H1 (cell line): ENCODE results near the gene SLC12A8. TPM values are rescaled to one million over a fixed set of nuclear protein-coding genes. Genes with fewer than 3 reads are reported as not detected.
A peak's percentile ranks its signal among the peaks of the same experiment; 100 is the strongest.

Experiments
- CTCF ChIA-PET: fragments of 300-600 bp; sonication (Branson Sonifier 250); formaldehyde crosslinking; loops from one replicate; lab custom pipeline; 2021; ENCODE audit not compliant: partially characterized antibody; lab: Charles Lee
- POLR2A ChIA-PET: fragments of 300-600 bp; sonication (Branson Sonifier 250); formaldehyde crosslinking; loops from one replicate; lab custom pipeline; 2021; ENCODE audit warnings: inconsistent platforms; ENCODE audit not compliant: partially characterized antibody; lab: Charles Lee
- DNase-seq, 2 experiments: peaks; one replicate each; pipeline versions ENCODE4 v3.0.0 to v3.0.0-alpha.2; 2010 to 2022; ENCODE audit warnings: low spot score in 2 of 2, low read depth in 1 of 2, mixed read lengths in 1 of 2
- FAIRE-seq: peaks from 2 replicates; lab custom pipeline; 2011; peaks lifted over from hg19 to GRCh38; lab: Jason Lieb, UNC
- H2AFZ ChIP-seq: 2 replicates; pipeline ENCODE4 v1.8.1; 2012; ENCODE audit warnings: low read length, inconsistent platforms
- H2AK5ac ChIP-seq: 2 replicates; pipeline ENCODE4 v1.6.1; 2013; ENCODE audit warnings: low read depth, low read length
- H2BK120ac ChIP-seq: replicated peaks from 2 replicates; pipeline ENCODE3; 2013; ENCODE audit warnings: low read depth, low read length, inconsistent platforms
- H2BK12ac ChIP-seq: 2 replicates; pipeline ENCODE4 v1.6.1; 2013; ENCODE audit warnings: low read depth, low read length
- H2BK15ac ChIP-seq: 2 replicates; pipeline ENCODE4 v1.6.1; 2013; ENCODE audit warnings: low read length
- H2BK20ac ChIP-seq: 2 replicates; pipeline ENCODE4 v1.6.1; 2013; ENCODE audit warnings: low read length
- H2BK5ac ChIP-seq: 2 replicates; pipeline ENCODE4 v1.6.1; 2013; ENCODE audit warnings: low read depth, low read length
- H3K14ac ChIP-seq: 2 replicates; pipeline ENCODE4 v1.6.1; 2013; ENCODE audit warnings: inconsistent platforms; ENCODE audit not compliant: insufficient read length
- H3K18ac ChIP-seq: 2 replicates; pipeline ENCODE4 v1.6.1; 2013; ENCODE audit warnings: low read length; ENCODE audit errors: extremely low read depth
- H3K23ac ChIP-seq: 2 replicates; pipeline ENCODE4 v1.6.1; 2013; ENCODE audit warnings: inconsistent platforms; ENCODE audit not compliant: insufficient read length
- H3K23me2 ChIP-seq: 2 replicates; pipeline ENCODE4 v1.6.1; 2013; ENCODE audit warnings: low read depth, low read length
- H3K27ac ChIP-seq: 2 replicates; pipeline ENCODE4 v1.6.1; 2011; ENCODE audit warnings: low read depth, low read length, inconsistent platforms
- H3K27me3 ChIP-seq, 4 experiments: replicated peaks in 1 of 4; 1 replicate in 1 of 4; 2 replicates in 3 of 4; pipeline versions ENCODE4 v1.6.1 to v1.8.1; 2011 to 2013; ENCODE audit warnings: low read length in 3 of 4, mild to moderate bottlenecking in 3 of 4, inconsistent platforms in 2 of 4, mixed read lengths in 2 of 4, moderate library complexity in 1 of 4; ENCODE audit not compliant: control insufficient read depth in 3 of 4, insufficient read depth in 3 of 4; ENCODE audit errors: extremely low read depth in 1 of 4
- H3K36me3 ChIP-seq, 4 experiments: 2 replicates each; pipeline versions ENCODE4 v1.6.1 to v1.8.1; 2011 to 2013; ENCODE audit warnings: mild to moderate bottlenecking in 4 of 4, low read length in 3 of 4, moderate library complexity in 2 of 4, control low read depth in 1 of 4, inconsistent platforms in 1 of 4; ENCODE audit not compliant: insufficient read depth in 4 of 4, control insufficient read depth in 2 of 4
- H3K4ac ChIP-seq: replicated peaks from 2 replicates; pipeline ENCODE3; 2013; ENCODE audit warnings: low read length, low read depth, mixed read lengths, inconsistent platforms; ENCODE audit not compliant: insufficient read length
- H3K4me1 ChIP-seq, 4 experiments: replicated peaks in 1 of 4; 1 replicate in 1 of 4; 2 replicates in 3 of 4; pipeline versions ENCODE4 v1.6.1 to v1.8.1; 2011 to 2013; ENCODE audit warnings: low read length in 3 of 4, inconsistent platforms in 2 of 4, mixed read lengths in 1 of 4; ENCODE audit not compliant: insufficient read depth in 4 of 4, control insufficient read depth in 3 of 4
- H3K4me2 ChIP-seq, 2 experiments: 2 replicates each; pipeline versions ENCODE4 v1.6.1 to v1.8.1; 2011 to 2013; ENCODE audit warnings: low read depth in 2 of 2, low read length in 2 of 2, control low read depth in 1 of 2, inconsistent platforms in 1 of 2, mild to moderate bottlenecking in 1 of 2; ENCODE audit not compliant: insufficient read depth in 1 of 2
- H3K4me3 ChIP-seq, 4 experiments: fragments of 200-600, 300-600 bp in 1 of 4; sonication (generic), shearing (Covaris generic), sonication (Bioruptor Twin) in 1 of 4; 2 replicates each; pipeline versions ENCODE4 v1.5.1 to v1.8.1; 2011 to 2016; ENCODE audit warnings: low read length in 4 of 4, low read depth in 3 of 4, control low read depth in 2 of 4, inconsistent platforms in 2 of 4, mild to moderate bottlenecking in 2 of 4, mixed read lengths in 1 of 4, moderate library complexity in 1 of 4; ENCODE audit not compliant: insufficient read depth in 2 of 4; ENCODE audit errors: extremely low read depth in 1 of 4
- H3K56ac ChIP-seq: replicated peaks from 2 replicates; pipeline ENCODE3; 2013; ENCODE audit warnings: low read depth, mild to moderate bottlenecking, mixed read lengths, low read length, inconsistent platforms; ENCODE audit not compliant: insufficient read length
- H3K79me1 ChIP-seq: 2 replicates; pipeline ENCODE4 v1.6.1; 2013; ENCODE audit warnings: low read depth, low read length, control low read depth
- H3K79me2 ChIP-seq, 2 experiments: 2 replicates each; pipeline versions ENCODE4 v1.6.1 to v1.8.1; 2012 to 2013; ENCODE audit warnings: low read length in 2 of 2, mild to moderate bottlenecking in 2 of 2, inconsistent platforms in 1 of 2; ENCODE audit not compliant: insufficient read depth in 2 of 2, control insufficient read depth in 1 of 2
- H3K9ac ChIP-seq, 4 experiments: replicated peaks in 1 of 4; 1 replicate in 1 of 4; 2 replicates in 3 of 4; pipeline versions ENCODE4 v1.6.1 to v1.8.1; 2011 to 2013; ENCODE audit warnings: low read depth in 3 of 4, low read length in 3 of 4, control low read depth in 2 of 4, mild to moderate bottlenecking in 2 of 4, moderate library complexity in 2 of 4, inconsistent platforms in 1 of 4; ENCODE audit errors: extremely low read depth in 1 of 4
- H3K9me3 ChIP-seq, 2 experiments: 2 replicates each; pipeline versions ENCODE4 v1.6.1 to v1.8.1; 2012 to 2013; ENCODE audit warnings: mild to moderate bottlenecking in 2 of 2, moderate library complexity in 2 of 2, control low read depth in 1 of 2, inconsistent platforms in 1 of 2, low read depth in 1 of 2, low read length in 1 of 2, mixed read lengths in 1 of 2; ENCODE audit not compliant: insufficient read depth in 2 of 2
- H4K20me1 ChIP-seq, 2 experiments: replicated peaks in 1 of 2; 2 replicates each; pipeline versions ENCODE3 to v1.8.1; 2011 to 2013; ENCODE audit warnings: inconsistent platforms in 2 of 2, low read length in 2 of 2, mild to moderate bottlenecking in 1 of 2; ENCODE audit not compliant: insufficient read depth in 2 of 2, control insufficient read depth in 1 of 2
- H4K5ac ChIP-seq: 2 replicates; pipeline ENCODE4 v1.6.1; 2013; ENCODE audit warnings: low read length, low read depth, mixed read lengths, inconsistent platforms; ENCODE audit not compliant: insufficient read length
- H4K8ac ChIP-seq: 2 replicates; pipeline ENCODE4 v1.8.0; 2013; ENCODE audit warnings: mild to moderate bottlenecking, moderate library complexity, low read length, inconsistent platforms; ENCODE audit not compliant: insufficient read depth; ENCODE audit errors: extremely low read depth
- H4K91ac ChIP-seq: replicated peaks from 2 replicates; pipeline ENCODE3; 2013; ENCODE audit warnings: low read length, mixed read lengths, inconsistent platforms; ENCODE audit not compliant: insufficient read length
- ASH2L ChIP-seq: fragments of 200-600, 300-600 bp; sonication (generic); IDR thresholded peaks from one replicate; pipeline ENCODE4 v1.7.1; 2017; ENCODE audit warnings: low read length
- CHD1 ChIP-seq: IDR thresholded peaks from 2 replicates; pipeline ENCODE4 v1.6.1; 2012; ENCODE audit warnings: low read depth, low read length, improper control_type of control experiment
- CREB1 ChIP-seq: IDR thresholded peaks from 2 replicates; pipeline ENCODE4 v1.6.1; 2012; ENCODE audit warnings: inconsistent platforms
- POLR2A ChIP-seq, 2 experiments: IDR thresholded peaks; 1 replicate in 1 of 2; 2 replicates in 1 of 2; pipeline ENCODE4 v1.6.1; 2011; ENCODE audit warnings: low read depth in 2 of 2, low read length in 2 of 2, mild to moderate bottlenecking in 2 of 2; ENCODE audit errors: control extremely low read depth in 1 of 2
- SAP30 ChIP-seq: fragments of 300-600 bp; sonication (generic); IDR thresholded peaks from 2 replicates; pipeline ENCODE4 v1.7.1; 2012; ENCODE audit warnings: low read length, moderate library complexity, mild to moderate bottlenecking, inconsistent platforms; ENCODE audit not compliant: insufficient read depth, insufficient replicate concordance
- TBP ChIP-seq: IDR thresholded peaks from 2 replicates; pipeline ENCODE4 v1.6.1; 2011; ENCODE audit warnings: low read depth, low read length, improper control_type of control experiment
- WGBS, 2 experiments: shearing (Covaris generic) in 1 of 2; methylation state at CpG; one replicate each; pipeline versions ENCODE4 v1.1.6 to v1.1.7; 2013 to 2015; ENCODE audit warnings: low lambda C conversion rate in 2 of 2, mixed read lengths in 2 of 2, inconsistent platforms in 1 of 2, low coverage in 1 of 2, missing lambda C conversion rate in 1 of 2; ENCODE audit not compliant: insufficient replicate concordance in 2 of 2, insufficient coverage in 1 of 2, insufficient read length in 1 of 2; ENCODE audit errors: extremely low coverage in 1 of 2, missing lambda C conversion rate in 1 of 2; 5-methylcytosine and 5-hydroxymethylcytosine counted together
- polyA plus RNA-seq, 7 experiments: library from polyadenylated mRNA; depleted of rRNA in 3 of 7; stranded (reverse) in 5 of 7; unstranded in 2 of 7; fragments of >200 nt in 5 of 7; fragments of 200-250 nt in 2 of 7; gene quantifications; 1 replicate in 5 of 7; 2 replicates in 1 of 7; 4 replicates in 1 of 7; pipeline versions ENCODE4 v1.2.1 to v1.2.3, GENCODE V29; 2011 to 2013; ENCODE audit warnings: missing spikeins in 2 of 7, mixed read lengths in 2 of 7
- total RNA-seq: library from RNA; stranded (reverse); fragmentation: NEBNext Ultra II Directional; extraction: Animal tissue kit (Norgen Biotek cat#: 25700); gene quantifications from 2 replicates; pipeline ENCODE4 v1.2.1, GENCODE V29; 2021

The SLC12A8 gene
- total and polyA plus RNA-seq, 2 of the 8 experiments (the other 6 are each of a cell fraction or from before 2014, with no cell fraction given): 13.7 to 14.4 TPM

DNA sequence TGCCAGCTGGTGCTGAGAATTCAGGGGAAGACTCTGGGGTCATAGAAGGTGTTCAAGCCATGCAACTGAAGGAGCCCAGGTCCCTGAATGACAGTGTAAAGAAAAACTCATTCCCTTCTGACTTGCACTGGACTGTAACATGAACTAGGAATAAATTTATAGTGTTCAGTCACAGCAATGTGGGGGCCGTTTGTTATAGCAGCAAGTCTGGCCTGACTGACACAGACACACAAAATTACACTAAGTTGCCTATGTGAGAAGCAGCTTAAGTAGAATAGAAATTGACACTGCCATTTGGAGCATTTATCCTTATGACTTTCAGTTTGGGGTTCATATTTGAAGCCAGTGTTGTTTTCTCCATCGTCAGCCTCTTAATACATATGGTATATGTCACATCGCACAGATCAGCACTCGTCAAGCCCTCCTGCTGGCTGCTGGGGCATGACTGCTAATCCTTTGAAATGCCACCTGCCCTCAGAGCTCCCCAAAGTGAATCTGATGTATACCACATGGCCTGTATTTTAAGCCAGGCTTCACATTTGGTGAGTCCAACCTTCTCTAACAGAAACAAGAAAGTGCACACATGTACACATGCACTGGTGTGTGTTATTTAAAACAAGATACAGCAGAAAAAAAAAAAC lies 139.7 kb downstream of the SLC12A8 start:
- POLR2A ChIA-PET: interaction anchor here (0.7 to 2.0 kb wide), 2 partner anchors 10 to 12 kb away, joined by 5 to 9 read pairs; no protein-coding TSS in a partner anchor
- peaks cover 0 to 2% (median 0%) of the 10 kb centered on the region in 4 experiments; a peak in 1 of 8 replicates for H3K36me3 ChIP-seq
- no peak overlapping the region for H2BK15ac ChIP-seq

More for the DNA sequence above, 139.7 kb downstream of the SLC12A8 start:
- Histone ChIP-seq H3K14ac (no peak overlapping the region), H3K79me1 (no peaks in the 10 kb centered on the region), H3K4me2 (no peak overlapping the region), H3K9ac (no peak overlapping the region), H2BK20ac (no peak overlapping the region), H3K23me2 (no peaks in the 10 kb centered on the region; the same call in 1 of the 2 replicates), H3K4me3 (no peak overlapping the region), H2AFZ (no peak overlapping the region), H3K79me2 (no peaks in the 10 kb centered on the region), H4K91ac (no peak overlapping the region), H3K4ac (no peak overlapping the region), H3K4me1 (peaks cover 0 to 6% (median 3%) of the 10 kb centered on the region in 4 experiments; a peak in 5 of 7 replicates), H4K5ac (no peak overlapping the region), H4K8ac (no peak overlapping the region), H4K20me1 (no peaks in the 10 kb centered on the region), H3K27ac (no peak overlapping the region), H3K18ac (no peak overlapping the region), H2BK12ac (no peak overlapping the region), H2AK5ac (no peak overlapping the region), H3K9me3 (no peaks in the 10 kb centered on the region), H2BK120ac (no peak overlapping the region), H2BK5ac (no peak overlapping the region), H3K23ac (no peak overlapping the region), H3K27me3 (no peaks in the 10 kb centered on the region), H3K56ac (no peak overlapping the region)
- CTCF ChIA-PET: interaction anchor here (1.1 to 2.1 kb wide), 4 partner anchors 16 to 78 kb away, joined by 3 to 7 read pairs (median 5); no protein-coding TSS in a partner anchor
- TF ChIP-seq POLR2A (IDR thresholded peaks at IDR 0.05; ENCODE audit: control extremely low read depth in 1 of 2, low read depth in 2 of 2, low read length in 2 of 2) (no peak), CREB1 (no peak), CHD1 (no peak), ASH2L (no peak), SAP30 (no peak), TBP (no peak)
- DNase-seq (peak in 1 of 2 experiments; percentile 32), FAIRE-seq (no peak)
- 88% methylated on average over 4 of the region's 4 CpGs; no CpG with 5 or more reads in 1 of the 2 experiments for WGBS, 2 experiments
